ENCODE results near the gene HS3ST6.

- TF ChIP-seq POLR2A (IDR thresholded peaks at IDR 0.05), result no peak
- no peak for TF ChIP-seq CTCF (IDR thresholded peaks at IDR 0.05)
Measured at GRCh38 chr16:1908983-1909382, 9.2 kb downstream of the HS3ST6 start.

All from transverse colon (tissue), 3 donors.